ENCODE results near the gene SLC35D2.
"Not testable (repeated sequence)": the region's sequence is repeated elsewhere in the genome, so short reads cannot be mapped to it uniquely, and the experiment has no call there.

Gene SLC35D2

GRCh38 chr9:96360976-96361375 lies 22.5 kb downstream of the SLC35D2 start:
- H3K4me3 ChIP-seq (ENCODE audit: low read length) = no peak overlapping the region
- DNase-seq (ENCODE audit: low read depth) = peak; percentile 4
- TF ChIP-seq, protein P1, sequence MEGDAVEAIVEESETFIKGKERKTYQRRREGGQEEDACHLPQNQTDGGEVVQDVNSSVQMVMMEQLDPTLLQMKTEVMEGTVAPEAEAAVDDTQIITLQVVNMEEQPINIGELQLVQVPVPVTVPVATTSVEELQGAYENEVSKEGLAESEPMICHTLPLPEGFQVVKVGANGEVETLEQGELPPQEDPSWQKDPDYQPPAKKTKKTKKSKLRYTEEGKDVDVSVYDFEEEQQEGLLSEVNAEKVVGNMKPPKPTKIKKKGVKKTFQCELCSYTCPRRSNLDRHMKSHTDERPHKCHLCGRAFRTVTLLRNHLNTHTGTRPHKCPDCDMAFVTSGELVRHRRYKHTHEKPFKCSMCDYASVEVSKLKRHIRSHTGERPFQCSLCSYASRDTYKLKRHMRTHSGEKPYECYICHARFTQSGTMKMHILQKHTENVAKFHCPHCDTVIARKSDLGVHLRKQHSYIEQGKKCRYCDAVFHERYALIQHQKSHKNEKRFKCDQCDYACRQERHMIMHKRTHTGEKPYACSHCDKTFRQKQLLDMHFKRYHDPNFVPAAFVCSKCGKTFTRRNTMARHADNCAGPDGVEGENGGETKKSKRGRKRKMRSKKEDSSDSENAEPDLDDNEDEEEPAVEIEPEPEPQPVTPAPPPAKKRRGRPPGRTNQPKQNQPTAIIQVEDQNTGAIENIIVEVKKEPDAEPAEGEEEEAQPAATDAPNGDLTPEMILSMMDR (IDR thresholded peaks at IDR 0.05; ENCODE audit: insufficient read depth, low read depth, low read length, missing control alignments) = no peak

DNA sequence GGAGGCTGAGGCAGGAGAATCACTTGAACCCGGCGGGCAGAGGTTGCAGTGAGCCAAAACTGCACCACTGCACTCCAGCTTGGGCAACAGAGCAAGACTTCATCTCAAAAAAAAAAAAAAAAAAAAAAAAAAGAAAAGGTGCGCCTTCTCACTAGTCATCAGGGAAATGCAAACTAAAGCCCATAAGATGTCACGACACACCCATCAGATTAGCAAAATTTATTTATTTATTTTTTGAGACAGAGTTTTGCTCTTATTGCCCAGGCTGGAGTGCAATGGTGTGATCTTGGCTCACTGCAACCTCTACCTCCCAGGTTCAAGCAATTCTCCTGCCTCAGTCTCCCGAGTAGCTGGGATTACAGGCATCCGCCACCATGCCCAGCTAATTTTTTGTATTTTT lies 23.0 kb downstream of the SLC35D2 start:
- not testable (repeated sequence) for H3K4me3 ChIP-seq (ENCODE audit: low read length); DNase-seq (ENCODE audit: low read depth)

DNA sequence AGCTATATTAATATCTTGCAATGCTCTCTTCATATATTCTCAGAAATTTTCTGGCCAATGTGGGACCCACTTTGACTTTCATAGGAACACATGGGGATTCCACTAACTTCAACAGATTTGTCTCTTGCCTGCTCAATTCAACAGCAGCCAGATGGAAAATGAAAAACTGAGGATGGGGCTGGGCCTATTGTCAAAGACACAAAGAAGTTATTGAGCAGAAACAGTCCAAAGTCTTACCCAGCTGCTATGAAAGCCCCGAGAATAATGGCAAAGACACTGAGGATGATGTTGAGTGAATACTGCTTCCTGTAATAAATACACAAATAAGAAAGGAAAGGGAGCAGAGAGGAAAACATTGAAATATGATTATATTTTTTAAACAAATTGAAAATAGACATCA lies 32.6 kb downstream of the SLC35D2 start:
- TF ChIP-seq, protein P1 (IDR thresholded peaks at IDR 0.05; ENCODE audit: insufficient read depth, low read depth, low read length, missing control alignments) = no peak
- DNase-seq (ENCODE audit: low read depth) = no peak
- H3K4me3 ChIP-seq (ENCODE audit: low read length) = no peak overlapping the region

- DNase-seq (ENCODE audit: low read depth) = no peak
- TF ChIP-seq, protein P1 (IDR thresholded peaks at IDR 0.05; ENCODE audit: insufficient read depth, low read depth, low read length, missing control alignments) = no peak
- no peak overlapping the region for H3K4me3 ChIP-seq (ENCODE audit: low read length)
These were observed 35.2 kb downstream of the SLC35D2 start for GRCh38 chr9:96348261-96348660.

DNA sequence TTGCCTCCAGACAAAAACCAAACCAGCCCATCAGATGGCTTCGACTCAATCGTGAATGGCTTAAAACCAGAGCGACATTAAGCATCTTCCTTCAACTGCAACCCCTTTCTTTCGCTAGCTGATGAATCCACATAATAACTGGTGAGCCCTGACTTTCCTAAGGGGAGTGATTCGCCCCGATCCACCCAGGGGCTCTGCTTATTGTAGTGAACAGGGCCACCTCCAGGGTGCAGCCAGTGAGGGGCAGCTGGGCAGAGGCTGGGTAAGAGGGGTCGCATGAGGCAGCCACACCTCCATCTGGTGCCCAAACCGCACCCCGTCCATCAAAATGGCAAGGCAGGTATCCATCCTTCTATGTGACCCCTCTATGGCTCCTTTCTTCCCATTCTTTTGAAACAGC lies 38.0 kb downstream of the SLC35D2 start:
- DNase-seq (ENCODE audit: low read depth) = no peak
- TF ChIP-seq, protein P1 (IDR thresholded peaks at IDR 0.05; ENCODE audit: insufficient read depth, low read depth, low read length, missing control alignments) = no peak
- H3K4me3 ChIP-seq (ENCODE audit: low read length) = no peak overlapping the region

- TF ChIP-seq, protein P1 (IDR thresholded peaks at IDR 0.05; ENCODE audit: insufficient read depth, low read depth, low read length, missing control alignments) = no peak
- no peak overlapping the region for H3K4me3 ChIP-seq (ENCODE audit: low read length)
- peak; percentile 86 for DNase-seq (ENCODE audit: low read depth)
These were observed 38.9 kb downstream of the SLC35D2 start for GRCh38 chr9:96344458-96345180.

DNA sequence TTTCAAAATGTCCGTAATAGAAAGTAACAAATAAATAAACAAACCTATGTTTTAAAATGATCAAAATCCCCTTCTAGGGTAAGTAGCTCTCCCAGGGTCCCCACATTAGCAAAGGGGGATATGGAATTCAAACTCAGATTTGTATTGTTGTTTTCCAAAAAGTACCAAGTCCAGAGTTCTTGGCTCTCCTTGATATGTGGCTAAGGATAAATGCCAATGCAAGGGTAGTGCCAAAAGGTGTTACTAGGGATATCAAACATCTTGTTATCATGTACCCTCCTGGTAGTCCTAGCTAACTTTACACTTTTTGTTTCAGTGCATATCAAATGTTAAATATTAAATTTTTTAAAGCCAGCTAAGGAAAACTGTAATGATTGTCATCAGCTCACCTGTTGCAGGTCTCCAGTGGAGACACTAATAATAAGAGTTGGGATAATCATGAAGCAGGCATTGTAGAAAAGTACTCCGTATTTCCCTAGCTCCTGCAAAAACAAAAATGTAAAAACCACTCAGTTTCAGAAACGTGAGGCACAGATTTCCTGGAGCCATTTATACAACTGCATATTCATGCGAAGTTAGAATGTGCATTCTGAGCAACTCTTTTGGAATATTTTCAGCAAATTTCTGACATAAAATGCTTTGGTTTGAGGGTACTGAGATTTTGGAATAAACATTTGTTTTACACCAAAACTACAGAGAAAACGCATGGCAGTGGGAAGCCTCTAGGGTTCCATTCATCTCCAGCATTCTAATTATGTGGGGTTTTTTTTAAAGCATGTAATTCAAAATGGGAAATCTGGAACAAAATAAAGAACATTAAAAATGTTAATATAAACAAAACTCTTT lies 39.8 kb downstream of the SLC35D2 start:
- H3K4me3 ChIP-seq (ENCODE audit: low read length) = no peak overlapping the region
- TF ChIP-seq, protein P1 (IDR thresholded peaks at IDR 0.05; ENCODE audit: insufficient read depth, low read depth, low read length, missing control alignments) = no peak
- DNase-seq (ENCODE audit: low read depth) = no peak
